CD4-positive, alpha-beta T cell treated with Interleukin-2 at 100 ng/mL for 4 hours (primary cell): Measurements from ENCODE around the gene TBL1X.

Source experiments
- DNase-seq: peaks from one replicate; pipeline ENCODE4 v3.0.0-alpha.2; 2020; ENCODE audit warnings: low spot score

Gene TBL1X

DNA sequence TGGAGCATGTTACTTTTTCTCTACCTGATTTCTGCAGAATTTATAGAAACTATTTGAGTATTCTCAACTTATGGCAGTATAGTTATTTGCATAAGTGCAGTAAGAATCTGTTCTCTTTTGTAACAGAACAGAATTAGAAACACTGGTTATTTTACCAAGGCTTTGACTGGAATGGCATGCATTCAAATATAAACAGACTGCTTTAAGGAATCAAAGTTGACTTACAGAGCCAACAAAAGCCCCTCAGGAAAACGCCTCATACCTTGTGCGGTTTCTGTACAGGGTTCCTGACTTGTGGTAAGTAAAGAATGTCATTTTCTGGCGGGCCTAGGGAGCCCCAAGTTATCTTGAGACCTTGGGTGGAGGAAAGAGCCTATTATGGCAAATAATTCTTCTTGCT lies 203.7 kb downstream of the TBL1X start:
- no peak for DNase-seq

DNA sequence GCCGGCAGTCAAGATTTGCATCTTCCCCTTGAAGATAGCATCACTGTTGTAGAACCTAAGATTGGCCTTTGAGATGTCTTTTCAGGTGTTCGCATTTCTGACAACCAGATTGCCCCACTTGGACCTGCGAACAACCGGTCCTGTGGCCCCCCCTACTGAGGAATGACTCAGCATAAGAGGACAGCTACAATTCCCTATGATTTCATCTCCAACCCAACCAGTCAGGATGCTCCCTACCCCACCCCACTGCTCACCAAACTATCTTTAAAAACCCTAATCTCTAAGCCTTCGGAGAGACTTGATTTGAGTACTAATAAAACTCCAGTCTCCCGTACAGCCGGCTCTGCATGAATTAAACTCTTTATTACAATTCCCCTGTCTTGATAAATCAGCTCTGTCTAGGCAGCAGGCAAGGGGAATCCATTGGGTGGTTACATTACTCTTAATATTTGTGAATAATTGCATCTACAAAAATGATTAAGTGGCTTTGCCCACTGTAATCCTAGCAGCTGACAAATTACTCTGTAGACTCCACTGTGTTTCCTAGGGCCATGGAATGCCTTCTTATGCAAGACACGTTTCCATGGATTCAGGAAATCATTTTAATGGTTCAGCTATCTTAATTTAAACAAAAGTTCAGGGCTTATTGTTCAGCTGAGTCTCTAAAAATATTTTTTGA lies 205.4 kb downstream of the TBL1X start:
- DNase-seq: no peak

DNA sequence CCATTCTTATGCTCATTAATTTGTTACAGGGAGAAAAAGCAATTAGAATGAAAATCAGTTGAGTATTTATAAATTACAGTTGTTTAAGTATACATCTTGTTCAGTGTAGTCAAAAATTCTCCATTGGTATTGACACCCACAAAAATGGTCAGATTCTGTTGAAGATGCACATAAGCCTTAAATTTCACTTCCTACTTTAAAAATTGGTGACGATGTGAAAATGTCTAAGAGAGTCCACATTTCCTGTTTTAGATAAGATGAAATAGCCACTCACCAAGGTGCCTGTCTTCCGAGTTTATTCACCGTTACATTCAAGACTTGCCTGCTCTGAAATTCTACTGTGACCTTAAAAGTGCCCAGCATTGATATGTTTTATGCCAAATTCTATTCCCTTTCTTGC lies 207.1 kb downstream of the TBL1X start:
- DNase-seq: no peak

DNA sequence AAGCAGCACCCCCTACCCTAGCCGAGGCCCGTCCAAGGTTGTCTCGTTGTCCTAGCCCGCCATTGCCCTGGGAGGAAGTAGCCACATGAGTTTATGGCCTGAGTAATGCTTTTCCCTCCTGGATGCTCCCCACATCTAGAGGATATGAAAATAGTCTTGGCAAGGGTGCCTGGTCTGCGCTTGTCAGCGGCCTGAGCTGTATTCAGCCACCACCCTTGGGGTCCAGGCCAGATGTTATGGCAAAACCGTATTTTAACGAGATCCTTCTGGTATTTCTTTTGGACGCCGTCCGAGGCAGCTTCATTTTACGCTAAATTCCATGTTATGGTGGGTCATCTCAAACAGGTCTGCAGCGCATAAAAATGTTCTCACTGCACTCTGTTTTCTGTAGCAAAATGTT lies 211.4 kb downstream of the TBL1X start:
- no peak for DNase-seq

DNA sequence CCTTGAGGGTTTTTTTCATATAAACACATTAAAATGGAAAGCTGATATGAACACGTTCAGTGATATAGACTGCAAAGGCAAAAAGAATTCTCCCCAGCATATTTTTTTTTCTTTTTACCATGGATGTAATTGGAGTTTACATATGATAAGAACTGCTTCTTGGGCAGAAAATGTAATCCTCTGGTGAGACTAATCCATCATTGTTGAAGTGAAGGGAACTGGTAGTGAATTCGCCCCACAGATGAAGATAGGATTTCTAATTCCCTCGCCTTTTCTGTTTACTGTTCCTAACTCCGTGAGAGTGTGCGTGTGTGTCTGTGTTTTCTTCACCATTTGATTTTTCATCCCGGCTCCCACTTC lies 211.9 kb downstream of the TBL1X start:
- no peak for DNase-seq

DNA sequence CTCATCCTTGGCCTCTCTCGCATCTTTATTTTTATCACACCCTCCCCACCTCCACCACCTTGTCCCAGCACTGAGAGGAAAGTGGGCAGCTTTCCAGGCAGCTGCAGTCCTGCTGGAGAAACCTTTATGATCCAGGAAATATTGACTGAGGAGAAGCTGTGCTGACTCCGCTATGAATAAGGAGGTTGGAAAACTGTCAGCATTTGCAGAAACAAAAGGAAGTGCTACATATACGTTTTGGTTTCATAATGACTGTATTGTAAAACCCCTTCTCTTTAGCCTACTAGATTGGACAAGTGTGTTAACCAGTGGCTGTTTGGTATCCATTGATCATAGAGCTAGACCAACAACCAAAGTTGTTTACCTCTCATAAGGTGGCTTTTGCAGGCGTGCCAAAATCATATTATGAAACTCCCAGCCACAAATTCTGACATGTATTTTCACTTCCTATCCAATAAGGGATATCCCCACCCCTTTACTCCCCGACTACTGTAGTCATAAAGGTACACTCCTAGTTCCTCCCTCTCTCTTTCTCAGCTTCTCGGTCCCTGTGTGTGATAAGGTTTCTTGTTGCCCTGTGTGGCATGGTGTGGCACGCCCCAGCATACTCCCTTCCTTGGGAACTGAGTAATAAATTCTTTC lies 212.4 kb downstream of the TBL1X start:
- DNase-seq: peak; percentile 18

DNA sequence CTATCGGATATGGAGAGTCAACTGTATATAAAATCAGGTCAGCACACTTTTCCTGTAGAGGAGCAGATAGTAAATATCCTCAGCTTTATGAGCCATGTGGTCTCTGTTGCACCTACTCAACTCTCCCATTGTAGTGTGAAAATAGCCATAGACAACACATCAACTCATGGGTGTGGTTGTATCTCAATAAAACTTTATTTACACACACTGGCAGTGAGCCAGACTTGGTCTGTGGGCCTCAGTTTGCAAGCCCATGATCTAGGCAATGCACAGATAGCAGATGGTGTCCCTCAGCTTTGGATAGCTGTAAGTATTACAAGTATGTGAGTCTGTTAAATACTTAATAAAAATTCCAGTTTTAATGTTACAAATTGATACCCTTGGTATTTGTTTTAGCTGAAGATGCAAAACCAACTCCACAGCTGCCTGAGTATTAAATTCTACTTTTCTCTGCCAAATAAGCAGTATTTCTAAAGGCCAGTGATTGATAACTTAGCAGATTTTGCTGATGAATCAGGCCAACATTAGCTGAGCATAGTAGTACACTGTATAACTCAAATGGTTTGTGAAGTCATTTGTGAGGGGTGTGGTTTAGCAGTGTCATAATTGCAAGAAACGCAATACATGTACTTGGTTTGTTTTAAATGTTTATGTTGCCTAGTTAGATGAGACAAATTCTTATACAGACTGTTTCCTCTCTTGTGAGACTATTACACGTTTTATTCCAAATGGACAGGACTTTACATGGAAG lies 213.5 kb downstream of the TBL1X start:
- no peak for DNase-seq

DNA sequence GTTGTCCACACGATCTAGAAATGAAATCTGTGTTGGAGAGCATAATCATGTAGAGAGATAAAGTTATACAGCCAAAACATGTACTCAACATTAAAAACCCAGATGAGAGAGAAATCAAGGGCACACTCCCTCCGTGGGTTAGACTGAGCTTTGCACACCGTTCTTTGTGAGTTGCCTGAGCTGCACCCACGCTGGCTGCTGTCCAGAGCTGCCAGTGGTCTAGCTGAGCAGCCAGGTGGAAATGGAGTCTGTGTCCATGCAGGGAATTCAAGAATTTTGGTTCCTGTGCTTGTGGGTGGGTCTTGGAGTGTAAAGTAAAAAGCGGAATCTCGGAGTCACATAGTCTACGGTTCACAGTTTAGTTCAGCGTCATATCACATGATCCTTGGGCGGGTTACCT lies 216.2 kb downstream of the TBL1X start:
- no peak for DNase-seq

DNA sequence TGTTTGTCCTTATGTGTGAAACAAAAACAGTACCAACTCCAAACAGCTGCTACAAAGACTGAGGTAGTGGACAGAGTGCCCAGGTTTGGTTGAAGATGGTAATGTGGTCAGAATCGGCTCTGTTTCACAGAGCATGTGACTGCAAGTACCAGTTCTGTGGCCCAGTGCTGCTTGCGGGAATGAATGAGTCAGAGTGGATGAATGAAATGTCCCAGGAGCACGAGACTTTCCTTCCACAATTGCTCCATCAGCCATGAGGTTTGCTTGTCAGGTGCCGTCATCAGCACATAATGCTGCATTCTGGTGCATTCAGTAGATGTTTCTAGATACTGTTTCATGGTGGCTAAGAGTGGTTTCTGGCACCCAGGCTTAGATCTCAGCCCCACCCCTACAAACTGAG lies 216.6 kb downstream of the TBL1X start:
- DNase-seq: no peak

DNA sequence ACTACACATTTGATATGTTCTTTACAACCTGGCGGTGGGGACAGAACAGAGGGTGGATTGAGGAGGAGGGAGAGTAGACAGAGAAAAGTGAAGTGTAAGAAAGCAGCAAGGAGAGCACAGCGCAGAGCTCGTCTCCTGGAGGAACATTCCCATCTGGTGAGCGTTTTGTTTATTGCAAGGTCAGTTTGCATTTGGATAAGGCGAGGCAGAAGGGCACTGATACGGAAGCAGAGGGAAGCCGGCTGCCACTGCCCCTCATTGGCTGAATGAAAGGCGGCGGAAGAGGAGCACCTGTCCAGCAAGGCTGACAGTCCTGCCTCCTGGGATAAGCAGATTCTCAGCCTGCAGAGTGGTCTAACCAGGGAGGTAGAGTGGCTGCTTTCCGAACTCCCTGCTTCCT lies 217.6 kb downstream of the TBL1X start:
- no peak for DNase-seq

DNA sequence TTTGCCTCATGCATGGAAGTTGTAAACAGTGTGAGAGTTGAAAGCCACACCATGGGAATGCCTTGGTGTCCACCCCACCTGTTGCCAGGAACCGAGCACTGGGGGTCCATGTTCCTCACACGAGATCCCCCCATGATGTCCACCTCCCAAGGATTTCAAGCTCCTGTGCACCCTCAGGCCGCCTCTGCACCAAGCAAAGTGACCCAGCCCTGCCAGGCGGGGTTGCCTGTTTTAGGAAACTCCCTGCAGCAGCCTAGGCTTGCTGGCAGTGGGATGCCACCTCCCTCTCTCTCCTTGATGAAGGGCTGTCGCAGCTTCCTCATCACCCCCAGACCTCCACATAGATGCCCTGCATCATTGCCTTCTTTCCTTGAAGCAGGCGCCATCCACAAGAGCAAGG lies 218.0 kb downstream of the TBL1X start:
- no peak for DNase-seq

DNA sequence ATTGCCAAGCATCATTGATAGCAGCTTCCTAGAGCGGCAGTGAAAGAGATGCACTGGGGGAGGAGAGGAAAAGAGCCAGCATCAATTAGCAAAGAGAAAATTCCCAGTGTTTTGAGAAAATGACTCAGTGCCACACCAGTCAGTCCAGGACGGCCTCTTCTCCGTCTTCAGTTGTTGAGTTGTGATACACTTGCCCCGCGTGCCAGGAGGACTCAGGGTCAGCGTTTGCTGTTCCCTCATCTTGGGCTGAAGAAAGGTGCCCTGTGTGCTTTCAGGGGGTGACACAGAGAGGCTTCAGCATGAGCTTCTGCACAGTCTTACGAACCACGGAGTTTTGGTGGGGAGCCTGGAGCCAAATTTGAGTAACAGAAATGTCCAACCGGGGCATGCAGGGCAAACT lies 218.5 kb downstream of the TBL1X start:
- no peak for DNase-seq

DNA sequence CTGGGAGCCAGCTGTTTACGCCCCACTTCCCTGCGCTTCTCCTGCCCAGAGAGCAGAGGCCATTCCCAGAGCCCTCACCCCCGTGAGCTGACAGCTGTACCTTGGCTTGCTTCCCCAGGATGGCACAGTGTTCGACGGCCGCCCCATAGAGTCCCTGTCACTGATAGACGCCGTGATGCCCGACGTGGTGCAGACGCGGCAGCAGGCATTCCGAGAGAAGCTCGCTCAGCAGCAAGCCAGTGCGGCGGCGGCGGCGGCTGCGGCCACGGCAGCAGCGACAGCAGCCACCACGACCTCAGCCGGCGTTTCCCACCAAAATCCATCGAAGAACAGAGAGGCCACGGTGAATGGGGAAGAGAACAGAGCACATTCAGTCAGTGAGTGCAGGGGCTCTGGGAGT lies 223.0 kb downstream of the TBL1X start:
- no peak for DNase-seq

DNA sequence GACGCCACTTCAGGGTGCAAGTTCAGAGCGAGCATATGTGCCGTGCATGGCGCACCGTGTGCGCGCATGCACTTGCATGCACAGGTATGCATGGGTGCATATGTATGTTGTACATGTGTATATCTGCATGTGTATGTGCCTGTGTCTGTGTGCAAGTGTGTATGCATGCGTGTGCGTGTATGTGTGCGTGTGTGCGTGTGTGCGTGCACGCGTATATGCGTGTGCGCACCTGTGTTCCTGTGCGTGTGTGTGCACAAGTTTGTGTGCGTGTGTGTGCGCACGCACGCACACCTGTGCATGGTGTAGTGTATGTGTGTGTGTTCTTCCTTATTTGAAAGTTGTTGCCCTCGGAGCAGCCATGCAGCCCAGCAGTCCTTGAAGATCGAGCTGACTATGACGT lies 224.0 kb downstream of the TBL1X start:
- DNase-seq: no peak

DNA sequence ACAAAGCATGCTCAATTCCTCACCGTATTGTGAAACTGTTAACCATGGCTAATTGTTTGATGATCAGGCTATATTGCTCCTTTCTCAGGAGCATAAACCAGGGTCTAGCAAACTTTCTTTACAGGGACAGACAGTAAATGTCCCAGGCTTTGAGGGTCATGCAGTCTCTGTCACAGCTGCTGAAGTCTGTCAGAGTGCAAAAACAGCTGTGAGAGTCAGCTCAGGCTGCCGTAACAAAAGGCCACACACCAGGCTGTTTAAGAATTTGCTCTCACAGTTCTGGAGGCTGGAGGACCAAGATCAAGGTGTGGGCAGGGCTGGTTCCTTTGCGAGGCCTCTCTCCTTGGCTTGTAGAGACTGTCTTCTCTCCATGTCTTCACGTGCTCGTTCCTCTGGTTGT lies 225.2 kb downstream of the TBL1X start:
- no peak for DNase-seq

DNA sequence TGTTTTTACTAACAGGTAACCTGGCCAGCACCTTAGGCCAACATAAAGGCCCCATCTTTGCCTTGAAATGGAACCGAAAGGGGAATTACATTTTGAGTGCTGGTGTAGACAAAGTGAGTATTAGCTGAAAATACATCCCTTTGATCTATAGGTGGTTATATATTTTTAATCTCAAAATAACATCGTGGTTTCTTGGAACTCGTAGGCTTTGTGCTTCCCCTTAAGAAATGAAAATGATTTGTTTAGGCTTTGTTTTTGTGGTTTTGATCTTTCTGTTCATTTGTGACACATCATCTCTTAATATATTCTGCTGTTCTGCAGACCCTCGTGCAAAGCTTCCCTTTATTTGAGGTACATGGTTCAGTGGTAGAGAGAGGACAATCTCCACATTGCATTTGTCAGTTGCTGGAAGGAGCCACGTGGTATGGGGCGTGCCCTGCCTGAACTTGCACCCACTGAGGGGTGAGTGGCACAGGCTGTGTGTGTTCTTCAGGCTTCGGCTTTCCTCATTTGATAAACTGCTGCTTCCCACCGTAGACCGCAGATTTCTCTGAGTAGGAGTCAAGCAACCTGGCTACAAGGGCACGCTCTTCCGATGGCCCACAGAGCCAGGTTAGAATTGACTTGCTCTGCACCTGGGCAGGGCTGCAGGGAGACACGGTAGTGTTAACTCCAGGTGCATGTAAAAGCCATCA lies 228.6 kb downstream of the TBL1X start:
- peak; percentile 1 for DNase-seq

DNA sequence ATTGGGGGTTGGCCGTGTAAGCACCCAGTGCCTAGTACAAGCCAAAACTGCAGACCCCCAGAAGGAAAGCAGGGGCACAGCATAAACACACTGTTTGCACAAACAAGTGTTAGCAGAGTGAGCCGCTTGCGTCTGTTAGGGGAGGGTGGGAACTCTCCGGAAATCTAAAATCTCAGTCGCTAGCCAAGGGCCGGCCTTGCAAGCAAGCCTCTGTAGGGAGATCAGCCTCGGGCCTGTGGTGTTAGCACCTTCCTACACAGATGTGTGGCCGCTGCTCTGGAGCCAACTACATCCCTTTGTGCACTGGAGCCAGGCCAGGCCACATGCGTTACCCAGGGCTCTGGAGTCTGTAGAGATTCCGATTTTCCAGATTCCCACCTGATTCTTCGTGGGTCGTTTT lies 233.7 kb downstream of the TBL1X start:
- DNase-seq: no peak

DNA sequence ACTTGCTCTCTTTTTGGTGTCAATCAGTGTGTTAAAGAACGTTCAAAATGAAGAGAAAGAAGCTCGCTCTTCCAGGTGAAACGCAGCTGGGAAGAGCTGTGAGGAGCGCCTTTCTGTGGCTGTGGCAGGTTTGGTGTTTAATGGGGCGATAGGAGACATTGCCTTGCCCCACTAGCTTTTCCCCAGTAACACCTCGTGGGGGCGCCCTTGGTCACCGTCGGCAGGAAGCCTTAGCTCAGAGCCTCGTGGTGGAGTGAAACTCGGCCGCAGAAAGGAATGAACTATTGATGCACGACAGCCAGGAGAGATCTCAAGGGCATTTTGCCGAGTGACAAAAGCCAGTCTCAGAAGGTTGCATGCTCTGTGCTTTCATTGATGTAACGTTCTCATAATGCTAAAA lies 235.7 kb downstream of the TBL1X start:
- no peak for DNase-seq

DNA sequence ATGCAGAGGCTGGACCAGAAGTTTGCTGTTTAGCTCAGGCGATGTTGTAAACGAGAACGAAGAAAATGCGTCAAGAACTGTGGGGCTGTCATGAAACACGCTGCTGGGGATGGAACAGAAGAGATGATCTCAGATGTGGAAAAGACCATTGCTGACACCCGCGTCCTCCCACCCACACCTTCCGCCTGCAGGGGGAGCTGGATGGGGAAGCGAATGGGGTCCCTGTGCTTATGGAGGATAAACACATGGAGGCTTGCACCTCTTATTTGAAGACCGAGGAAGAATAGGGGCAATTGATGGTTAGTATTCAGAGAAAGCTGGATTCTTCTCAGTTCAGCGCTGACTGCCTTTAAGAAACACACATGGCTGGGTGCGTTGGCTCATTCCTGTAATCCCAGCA lies 236.9 kb downstream of the TBL1X start:
- DNase-seq: no peak

DNA sequence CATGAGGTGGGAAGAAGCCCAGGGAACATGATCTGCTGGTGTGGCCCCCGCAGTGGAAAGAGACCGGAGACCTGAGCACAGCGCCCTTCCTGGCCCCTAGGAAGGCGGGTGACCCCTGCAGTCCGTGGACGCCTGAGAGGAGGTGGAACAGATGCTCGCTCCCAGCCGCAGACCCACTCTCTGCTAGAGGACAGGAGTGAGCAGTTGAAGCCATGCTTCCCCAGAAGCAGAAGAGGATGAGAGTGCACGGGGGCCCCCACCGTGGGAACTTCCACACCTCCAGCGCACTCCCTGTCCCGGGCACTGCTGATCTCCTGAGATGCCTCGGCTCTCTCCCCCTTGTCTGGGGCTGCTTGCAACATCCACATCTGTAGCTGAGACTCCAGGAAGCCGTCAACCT lies 238.5 kb downstream of the TBL1X start:
- no peak for DNase-seq

DNA sequence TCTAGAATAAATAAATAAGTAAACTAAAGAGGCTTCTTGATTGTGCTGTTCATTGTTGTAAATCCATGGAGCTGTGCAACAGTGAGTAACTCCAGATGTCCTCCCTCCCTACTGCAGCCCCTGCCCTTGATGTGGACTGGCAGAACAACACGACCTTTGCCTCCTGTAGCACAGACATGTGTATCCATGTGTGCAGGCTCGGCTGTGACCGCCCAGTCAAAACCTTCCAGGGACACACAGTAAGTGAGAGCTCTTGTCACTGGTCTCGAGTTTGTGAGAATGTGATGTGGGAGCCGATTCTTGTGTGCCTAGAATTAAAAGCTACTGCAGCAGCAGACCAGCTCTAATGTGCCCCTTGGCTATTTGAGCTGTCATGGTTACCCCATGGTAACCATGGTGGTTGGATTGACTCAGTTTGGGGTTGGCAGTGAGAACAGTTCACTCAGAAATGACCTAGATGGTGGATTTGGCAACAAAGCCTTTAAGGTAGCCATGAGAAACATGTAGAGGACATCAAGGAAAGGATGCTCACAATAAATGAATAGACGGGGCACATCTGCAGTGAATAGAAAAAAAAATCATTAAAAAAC lies 240.1 kb downstream of the TBL1X start:
- DNase-seq: no peak

DNA sequence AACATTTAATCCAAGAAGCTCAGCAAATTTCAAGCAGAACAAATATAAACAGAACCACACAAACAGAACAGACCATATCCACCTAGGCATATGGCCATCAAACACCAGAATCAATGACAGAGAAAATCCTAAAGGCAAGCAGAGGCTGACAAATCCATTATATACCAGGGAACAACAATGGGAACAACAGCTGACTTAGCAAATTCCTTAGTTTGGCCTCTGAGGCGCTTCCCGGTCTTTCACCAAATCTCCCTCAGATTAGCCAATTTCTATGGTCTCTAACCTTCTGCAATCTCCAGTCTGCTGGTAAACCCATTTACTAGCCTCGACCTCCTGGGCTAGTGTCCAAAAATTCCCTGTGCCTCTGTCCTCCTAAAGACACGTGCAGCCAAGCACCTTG lies 241.6 kb downstream of the TBL1X start:
- no peak for DNase-seq
